ENCODE measurements around the gene ZWILCH. TPM values are rescaled to one million over a fixed set of nuclear protein-coding genes. Genes with fewer than 3 reads are reported as not detected.
A peak's percentile ranks its signal among the peaks of the same experiment; 100 is the strongest.

ZWILCH gene
- total and polyA plus RNA-seq, 4 donors = 1.5 to 11.3 (median 2.9) TPM

DNA sequence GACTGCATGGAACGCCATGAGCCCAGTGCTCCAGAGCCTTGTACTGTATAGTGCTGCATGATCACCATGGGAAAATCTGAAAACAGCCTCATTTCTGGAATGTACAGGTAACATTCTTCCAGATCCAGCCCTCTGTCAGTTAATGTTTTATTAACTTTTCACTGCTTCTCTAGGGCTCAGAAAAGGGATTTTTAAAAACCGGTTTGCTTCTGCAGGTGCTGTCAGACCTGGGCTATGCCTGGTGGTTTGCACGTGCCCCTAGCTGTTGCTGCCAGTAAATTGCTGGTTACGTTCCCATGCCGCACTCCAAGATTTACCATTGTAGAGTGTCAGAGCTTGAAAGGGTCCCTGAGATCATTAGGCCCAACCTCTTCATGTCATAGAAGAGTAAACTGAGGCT, 16.6 kb upstream of the ZWILCH start:
- no peaks in the 10 kb centered on the region for H3K9me3 ChIP-seq (ENCODE audit: control insufficient read depth in 4 of 4, low read length in 3 of 4)
- no peak for DNase-seq (ENCODE audit: low spot score)
- H3K9ac ChIP-seq (ENCODE audit: low read depth in 1 of 2, low read length in 2 of 2) = no peak overlapping the region
- no peak for TF ChIP-seq HNF4G (IDR thresholded peaks at IDR 0.05)
- peak; percentile 16 for TF ChIP-seq SP1 (IDR thresholded peaks at IDR 0.05)
- WGBS = 48% methylated on average over 5 of the region's 5 CpGs
- peaks cover 9 to 66% (median 59%) of the 10 kb centered on the region in 4 donors for H3K4me1 ChIP-seq (ENCODE audit: control insufficient read depth in 4 of 4, insufficient read depth in 4 of 4, low read length in 3 of 4)
- no peaks in the 10 kb centered on the region for H3K27me3 ChIP-seq (ENCODE audit: control insufficient read depth in 4 of 4, insufficient read depth in 4 of 4, low read length in 3 of 4)
- H3K4me3 ChIP-seq (ENCODE audit: low read depth in 1 of 3, low read length in 3 of 3) = no peak overlapping the region
- H3K36me3 ChIP-seq (ENCODE audit: control insufficient read depth in 4 of 4, insufficient read depth in 3 of 4, low read depth in 1 of 4, low read length in 3 of 4) = peaks cover 3 to 33% (median 22%) of the 10 kb centered on the region in 4 donors
- no peak overlapping the region for H3K27ac ChIP-seq (ENCODE audit: low read depth in 1 of 2, low read length in 2 of 2)

GRCh38 chr15:66489179-66489791, 15.8 kb upstream of the ZWILCH start:
- H3K4me1 ChIP-seq (ENCODE audit: control insufficient read depth in 4 of 4, insufficient read depth in 4 of 4, low read length in 3 of 4) = peaks cover 9 to 64% (median 54%) of the 10 kb centered on the region in 4 donors
- 53% methylated on average over 6 of the region's 6 CpGs for WGBS
- H3K4me3 ChIP-seq (ENCODE audit: low read depth in 1 of 3, low read length in 3 of 3) = no peak overlapping the region
- TF ChIP-seq SP1 (IDR thresholded peaks at IDR 0.05) (no peak), TAF1 (conservative IDR thresholded peaks at IDR 0.05) (no peak), HNF4A (conservative IDR thresholded peaks at IDR 0.05) (peak; percentile 12 to 23), FOXA2 (IDR thresholded peaks at IDR 0.05) (no peak), EGR1 (IDR thresholded peaks at IDR 0.05; ENCODE audit: low read depth in 2 of 2) (no peak), HNF4G (IDR thresholded peaks at IDR 0.05) (no peak), JUND (IDR thresholded peaks at IDR 0.05) (no peak)
- TF ChIP-seq, protein P1, sequence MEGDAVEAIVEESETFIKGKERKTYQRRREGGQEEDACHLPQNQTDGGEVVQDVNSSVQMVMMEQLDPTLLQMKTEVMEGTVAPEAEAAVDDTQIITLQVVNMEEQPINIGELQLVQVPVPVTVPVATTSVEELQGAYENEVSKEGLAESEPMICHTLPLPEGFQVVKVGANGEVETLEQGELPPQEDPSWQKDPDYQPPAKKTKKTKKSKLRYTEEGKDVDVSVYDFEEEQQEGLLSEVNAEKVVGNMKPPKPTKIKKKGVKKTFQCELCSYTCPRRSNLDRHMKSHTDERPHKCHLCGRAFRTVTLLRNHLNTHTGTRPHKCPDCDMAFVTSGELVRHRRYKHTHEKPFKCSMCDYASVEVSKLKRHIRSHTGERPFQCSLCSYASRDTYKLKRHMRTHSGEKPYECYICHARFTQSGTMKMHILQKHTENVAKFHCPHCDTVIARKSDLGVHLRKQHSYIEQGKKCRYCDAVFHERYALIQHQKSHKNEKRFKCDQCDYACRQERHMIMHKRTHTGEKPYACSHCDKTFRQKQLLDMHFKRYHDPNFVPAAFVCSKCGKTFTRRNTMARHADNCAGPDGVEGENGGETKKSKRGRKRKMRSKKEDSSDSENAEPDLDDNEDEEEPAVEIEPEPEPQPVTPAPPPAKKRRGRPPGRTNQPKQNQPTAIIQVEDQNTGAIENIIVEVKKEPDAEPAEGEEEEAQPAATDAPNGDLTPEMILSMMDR (IDR thresholded peaks at IDR 0.05; ENCODE audit: low read depth, low read length, missing input control) = no peak
- H3K36me3 ChIP-seq (ENCODE audit: control insufficient read depth in 4 of 4, insufficient read depth in 3 of 4, low read depth in 1 of 4, low read length in 3 of 4) = peaks cover 3 to 40% (median 26%) of the 10 kb centered on the region in 4 donors
- no peak overlapping the region for H3K9ac ChIP-seq (ENCODE audit: low read depth in 1 of 2, low read length in 2 of 2)
- no peaks in the 10 kb centered on the region for H3K9me3 ChIP-seq (ENCODE audit: control insufficient read depth in 4 of 4, low read length in 3 of 4)
- no peak overlapping the region for H3K27ac ChIP-seq (ENCODE audit: low read depth in 1 of 2, low read length in 2 of 2)
- no peak for DNase-seq (ENCODE audit: low spot score)
- H3K27me3 ChIP-seq (ENCODE audit: control insufficient read depth in 4 of 4, insufficient read depth in 4 of 4, low read length in 3 of 4) = no peaks in the 10 kb centered on the region

GRCh38 chr15:66491846-66492245, 13.3 kb upstream of the ZWILCH start:
- H3K9me3 ChIP-seq (ENCODE audit: control insufficient read depth in 4 of 4, low read length in 3 of 4) = no peaks in the 10 kb centered on the region
- no peaks in the 10 kb centered on the region for H3K27me3 ChIP-seq (ENCODE audit: control insufficient read depth in 4 of 4, insufficient read depth in 4 of 4, low read length in 3 of 4)
- no peak overlapping the region for H3K27ac ChIP-seq (ENCODE audit: low read depth in 1 of 2, low read length in 2 of 2)
- H3K9ac ChIP-seq (ENCODE audit: low read depth in 1 of 2, low read length in 2 of 2) = no peak overlapping the region
- peaks cover 3 to 45% (median 29%) of the 10 kb centered on the region in 4 donors for H3K36me3 ChIP-seq (ENCODE audit: control insufficient read depth in 4 of 4, insufficient read depth in 3 of 4, low read depth in 1 of 4, low read length in 3 of 4)
- 95% methylated on average over 3 of the region's 3 CpGs for WGBS
- peaks cover 7 to 65% (median 54%) of the 10 kb centered on the region in 4 donors for H3K4me1 ChIP-seq (ENCODE audit: control insufficient read depth in 4 of 4, insufficient read depth in 4 of 4, low read length in 3 of 4)
- no peak for DNase-seq (ENCODE audit: low spot score)
- no peak overlapping the region for H3K4me3 ChIP-seq (ENCODE audit: low read depth in 1 of 3, low read length in 3 of 3)
- TF ChIP-seq FOXA1 (IDR thresholded peaks at IDR 0.05) (no peak), FOXA2 (IDR thresholded peaks at IDR 0.05) (no peak), SP1 (IDR thresholded peaks at IDR 0.05) (no peak), RAD21 (IDR thresholded peaks at IDR 0.05) (no peak), HNF4A (conservative IDR thresholded peaks at IDR 0.05) (no peak), ZBTB33 (IDR thresholded peaks at IDR 0.05) (no peak), RXRA (IDR thresholded peaks at IDR 0.05) (no peak), EGR1 (IDR thresholded peaks at IDR 0.05; ENCODE audit: low read depth in 2 of 2) (no peak), GABPA (IDR thresholded peaks at IDR 0.05 in 1 of 2, conservative IDR thresholded peaks at IDR 0.05 in 1 of 2) (no peak), YY1 (IDR thresholded peaks at IDR 0.05) (no peak), TAF1 (conservative IDR thresholded peaks at IDR 0.05) (no peak), JUND (IDR thresholded peaks at IDR 0.05) (no peak), ATF3 (IDR thresholded peaks at IDR 0.05) (no peak)
- TF ChIP-seq, protein P2, sequence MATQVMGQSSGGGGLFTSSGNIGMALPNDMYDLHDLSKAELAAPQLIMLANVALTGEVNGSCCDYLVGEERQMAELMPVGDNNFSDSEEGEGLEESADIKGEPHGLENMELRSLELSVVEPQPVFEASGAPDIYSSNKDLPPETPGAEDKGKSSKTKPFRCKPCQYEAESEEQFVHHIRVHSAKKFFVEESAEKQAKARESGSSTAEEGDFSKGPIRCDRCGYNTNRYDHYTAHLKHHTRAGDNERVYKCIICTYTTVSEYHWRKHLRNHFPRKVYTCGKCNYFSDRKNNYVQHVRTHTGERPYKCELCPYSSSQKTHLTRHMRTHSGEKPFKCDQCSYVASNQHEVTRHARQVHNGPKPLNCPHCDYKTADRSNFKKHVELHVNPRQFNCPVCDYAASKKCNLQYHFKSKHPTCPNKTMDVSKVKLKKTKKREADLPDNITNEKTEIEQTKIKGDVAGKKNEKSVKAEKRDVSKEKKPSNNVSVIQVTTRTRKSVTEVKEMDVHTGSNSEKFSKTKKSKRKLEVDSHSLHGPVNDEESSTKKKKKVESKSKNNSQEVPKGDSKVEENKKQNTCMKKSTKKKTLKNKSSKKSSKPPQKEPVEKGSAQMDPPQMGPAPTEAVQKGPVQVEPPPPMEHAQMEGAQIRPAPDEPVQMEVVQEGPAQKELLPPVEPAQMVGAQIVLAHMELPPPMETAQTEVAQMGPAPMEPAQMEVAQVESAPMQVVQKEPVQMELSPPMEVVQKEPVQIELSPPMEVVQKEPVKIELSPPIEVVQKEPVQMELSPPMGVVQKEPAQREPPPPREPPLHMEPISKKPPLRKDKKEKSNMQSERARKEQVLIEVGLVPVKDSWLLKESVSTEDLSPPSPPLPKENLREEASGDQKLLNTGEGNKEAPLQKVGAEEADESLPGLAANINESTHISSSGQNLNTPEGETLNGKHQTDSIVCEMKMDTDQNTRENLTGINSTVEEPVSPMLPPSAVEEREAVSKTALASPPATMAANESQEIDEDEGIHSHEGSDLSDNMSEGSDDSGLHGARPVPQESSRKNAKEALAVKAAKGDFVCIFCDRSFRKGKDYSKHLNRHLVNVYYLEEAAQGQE (IDR thresholded peaks at IDR 0.05) = no peak
- TF ChIP-seq, protein P1 (IDR thresholded peaks at IDR 0.05; ENCODE audit: low read depth, low read length, missing input control) = no peak
- TF ChIP-seq, protein P3, sequence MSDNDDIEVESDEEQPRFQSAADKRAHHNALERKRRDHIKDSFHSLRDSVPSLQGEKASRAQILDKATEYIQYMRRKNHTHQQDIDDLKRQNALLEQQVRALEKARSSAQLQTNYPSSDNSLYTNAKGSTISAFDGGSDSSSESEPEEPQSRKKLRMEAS (IDR thresholded peaks at IDR 0.05) = no peak
